Spleen (tissue), 11 donors: Measurements from ENCODE around the gene SI. TPM values are rescaled to one million over a fixed set of nuclear protein-coding genes. Genes with fewer than 3 reads are reported as not detected.

Source experiments
- DNase-seq: peaks from one replicate; pipeline ENCODE4 v3.0.0-alpha.2; 2020
- H3K27ac ChIP-seq, 8 donors: fragments of 200-600 bp; sonication (generic) in 7 of 8; 1 replicate in 4 of 8; 2 replicates in 4 of 8; pipeline versions ENCODE4 v1.5.0 to v1.8.0; 2016 to 2021; ENCODE audit warnings: inconsistent platforms in 4 of 8, mild to moderate bottlenecking in 4 of 8, moderate library complexity in 1 of 8
- H3K27me3 ChIP-seq, 7 donors: fragments of 200-600 bp; sonication (generic) in 6 of 7; replicated peaks in 1 of 7; 1 replicate in 4 of 7; 2 replicates in 3 of 7; pipeline versions ENCODE4 v1.5.0 to v1.8.0; 2016 to 2021; ENCODE audit warnings: inconsistent platforms in 3 of 7, mild to moderate bottlenecking in 1 of 7
- H3K36me3 ChIP-seq, 6 donors: fragments of 200-600 bp; sonication (generic) in 5 of 6; 1 replicate in 4 of 6; 2 replicates in 2 of 6; pipeline versions ENCODE4 v1.5.0 to v1.8.0; 2016 to 2021; ENCODE audit warnings: inconsistent platforms in 2 of 6
- H3K4me1 ChIP-seq, 6 donors: fragments of 200-600 bp; sonication (generic) in 5 of 6; 1 replicate in 3 of 6; 2 replicates in 3 of 6; pipeline versions ENCODE4 v1.5.0 to v1.8.0; 2016 to 2021; ENCODE audit warnings: inconsistent platforms in 3 of 6
- H3K4me3 ChIP-seq, 8 donors: fragments of 200-600 bp; sonication (generic) in 7 of 8; 1 replicate in 4 of 8; 2 replicates in 4 of 8; pipeline versions ENCODE4 v1.5.0 to v1.8.0; 2016 to 2021; ENCODE audit warnings: inconsistent platforms in 4 of 8, mild to moderate bottlenecking in 4 of 8, moderate library complexity in 2 of 8
- H3K9me3 ChIP-seq, 8 donors: fragments of 200-600 bp; sonication (generic) in 7 of 8; 1 replicate in 4 of 8; 2 replicates in 4 of 8; pipeline versions ENCODE4 v1.5.0 to v1.8.0; 2016 to 2021; ENCODE audit warnings: inconsistent platforms in 4 of 8
- CTCF ChIP-seq, 11 experiments: fragments of 200-600 bp in 7 of 11; fragments of 450-650 bp in 4 of 11; sonication (generic) in 4 of 11; IDR thresholded peaks in 8 of 11; conservative IDR thresholded peaks in 3 of 11; 1 replicate in 7 of 11; 2 replicates in 4 of 11; pipeline versions ENCODE4 v1.4.0 to v1.8.0; 2016 to 2021; ENCODE audit warnings: antibody characterized with exemption in 11 of 11, inconsistent platforms in 4 of 11, mild to moderate bottlenecking in 1 of 11
- POLR2A ChIP-seq, 3 donors: fragments of 450-650 bp; IDR thresholded peaks; one replicate each; pipeline ENCODE4 v1.5.1; 2017; ENCODE audit warnings: antibody characterized with exemption in 3 of 3, mild to moderate bottlenecking in 1 of 3
- POLR2AphosphoS5 ChIP-seq, 3 donors: sonication (generic); formaldehyde crosslinking; IDR thresholded peaks; one replicate each; pipeline ENCODE4 v1.5.1; 2017; ENCODE audit warnings: antibody characterized with exemption in 3 of 3
- WGBS, 5 donors: extraction: QIAGEN DNeasy Blood & Tissue Kit in 3 of 5; methylation state at CpG; one replicate each; pipeline versions ENCODE4 v1.1.5 to v1.1.7; 2013 to 2018; 5-methylcytosine and 5-hydroxymethylcytosine counted together
- intact Hi-C: fragments of 100-400 bp; cut with DNase I; formaldehyde crosslinking; loops from one replicate; pipeline ENCODE4 v1.15.0; 2023; ENCODE audit warnings: low total_unique reads
- polyA plus RNA-seq, 3 donors: library from polyadenylated mRNA; stranded (reverse); fragments of 200-250 nt; gene quantifications; one replicate each; pipeline ENCODE4 v1.2.1, GENCODE V29; 2013
- total RNA-seq, 7 donors: library from RNA; depleted of rRNA in 3 of 7; stranded (reverse); fragments of >200 nt in 3 of 7; fragmentation: NEBNext Ultra II Directional in 4 of 7; extraction: Animal tissue kit (Norgen Biotek cat#: 25700) in 4 of 7; gene quantifications; one replicate each; pipeline versions ENCODE4 v1.1.0 to v1.2.1, GENCODE V29; 2016 to 2021
- donor health status: healthy with polysubstance abuse.
- donor health status: DM: no; HTN: no; CAD: no; lungs with moderate emphysema.
- donor health status: DM: no; HTN: no; CAD: no.
- donor health status: Bipolar disorder and iron deficiency.
- donor health status: healthy.
- donor health status: DM: no; HTN: no; CAD: no.
- donor health status: DM: yes; HTN: yes; CAD: no.

SI gene
- total and polyA plus RNA-seq, 10 donors, result 0.10 TPM; not detected in 9

- no peak overlapping the region for H3K27ac ChIP-seq
- DNase-seq, result no peak
- 82 to 92% (median 87%) methylated on average over 2 of the region's 2 CpGs for WGBS, 5 donors
- peaks cover 0 to 12% (median 4%) of the 10 kb centered on the region in 8 donors for H3K9me3 ChIP-seq
- H3K27me3 ChIP-seq, result no peaks in the 10 kb centered on the region
- H3K4me3 ChIP-seq, result no peak overlapping the region
- TF ChIP-seq POLR2AphosphoS5 (IDR thresholded peaks at IDR 0.05), result no peak
- no peak for TF ChIP-seq POLR2A (IDR thresholded peaks at IDR 0.05)
- TF ChIP-seq CTCF (IDR thresholded peaks at IDR 0.05 in 8 of 11, conservative IDR thresholded peaks at IDR 0.05 in 3 of 11), result no peak
- intact Hi-C loops, result no loop called here
- no peaks in the 10 kb centered on the region for H3K36me3 ChIP-seq
- no peaks in the 10 kb centered on the region for H3K4me1 ChIP-seq
Observed at GRCh38 chr3:165056510-165056909, 21.8 kb downstream of the SI start.

- Histone ChIP-seq H3K9me3 (peaks cover 0 to 11% (median 2%) of the 10 kb centered on the region in 8 donors), H3K4me1 (no peaks in the 10 kb centered on the region), H3K27me3 (no peaks in the 10 kb centered on the region), H3K4me3 (no peak overlapping the region), H3K27ac (no peak overlapping the region), H3K36me3 (no peaks in the 10 kb centered on the region)
- WGBS, 5 donors, result 76 to 94% (median 85%) methylated on average over 1 of the region's 1 CpG
- no peak for DNase-seq
- TF ChIP-seq POLR2A (IDR thresholded peaks at IDR 0.05), result no peak
- TF ChIP-seq POLR2AphosphoS5 (IDR thresholded peaks at IDR 0.05), result no peak
- no peak for TF ChIP-seq CTCF (IDR thresholded peaks at IDR 0.05 in 8 of 11, conservative IDR thresholded peaks at IDR 0.05 in 3 of 11)
- intact Hi-C loops, result no loop called here
Observed at GRCh38 chr3:165040186-165040585, 38.1 kb downstream of the SI start.

- intact Hi-C loops, result no loop called here
- Histone ChIP-seq H3K36me3 (no peaks in the 10 kb centered on the region), H3K4me1 (no peaks in the 10 kb centered on the region), H3K27ac (no peak overlapping the region), H3K9me3 (peaks cover 0 to 6% (median 0%) of the 10 kb centered on the region in 8 donors), H3K27me3 (no peaks in the 10 kb centered on the region), H3K4me3 (no peak overlapping the region)
- WGBS, 5 donors, result 89 to 95% (median 91%) methylated on average over 3 of the region's 3 CpGs
- no peak for DNase-seq
- TF ChIP-seq POLR2A (IDR thresholded peaks at IDR 0.05), result no peak
Observed at GRCh38 chr3:165011557-165011956, 66.7 kb downstream of the SI start.

GRCh38 chr3:164984947-164985346 lies 93.3 kb downstream of the SI start:
- Histone ChIP-seq H3K9me3 (peaks cover 0 to 4% (median 0%) of the 10 kb centered on the region in 8 donors), H3K27me3 (no peaks in the 10 kb centered on the region), H3K27ac (no peak overlapping the region), H3K4me3 (no peak overlapping the region), H3K4me1 (no peaks in the 10 kb centered on the region), H3K36me3 (no peaks in the 10 kb centered on the region)
- 67 to 81% (median 71%) methylated on average over 1 of the region's 1 CpG for WGBS, 5 donors
- intact Hi-C loops, result no loop called here
- no peak for DNase-seq
- TF ChIP-seq POLR2AphosphoS5 (IDR thresholded peaks at IDR 0.05) (no peak), POLR2A (IDR thresholded peaks at IDR 0.05) (no peak), CTCF (IDR thresholded peaks at IDR 0.05 in 8 of 11, conservative IDR thresholded peaks at IDR 0.05 in 3 of 11) (no peak)

- intact Hi-C loops, result no loop called here
- no peaks in the 10 kb centered on the region for H3K27me3 ChIP-seq
- H3K9me3 ChIP-seq, result no peaks in the 10 kb centered on the region
- TF ChIP-seq CTCF (IDR thresholded peaks at IDR 0.05 in 8 of 11, conservative IDR thresholded peaks at IDR 0.05 in 3 of 11), result no peak
- TF ChIP-seq POLR2AphosphoS5 (IDR thresholded peaks at IDR 0.05), result no peak
- no peak for TF ChIP-seq POLR2A (IDR thresholded peaks at IDR 0.05)
- no peak overlapping the region for H3K27ac ChIP-seq
- no peak for DNase-seq
- no peaks in the 10 kb centered on the region for H3K4me1 ChIP-seq
- WGBS, 5 donors, result 75 to 85% (median 78%) methylated on average over 6 of the region's 6 CpGs
- H3K36me3 ChIP-seq, result no peaks in the 10 kb centered on the region
- H3K4me3 ChIP-seq, result no peak overlapping the region
Observed at GRCh38 chr3:164962610-164963009, 115.7 kb downstream of the SI start.
